AG10803 (cell line): ENCODE results near the gene DTD1.

Experiments used
- DNase-seq: peaks from one replicate; pipeline ENCODE4 v3.0.0; 2010; ENCODE audit warnings: low read depth
- H3K4me3 ChIP-seq: 2 replicates; pipeline ENCODE4 v1.5.1; 2011; ENCODE audit warnings: mild to moderate bottlenecking, low read length, control low read depth
- CTCF ChIP-seq: conservative IDR thresholded peaks from 2 replicates; pipeline ENCODE4 v1.5.1; 2011; ENCODE audit warnings: mild to moderate bottlenecking, low read length, control low read depth, inconsistent platforms

DTD1 gene

GRCh38 chr20:18683839-18684238 lies 96.0 kb downstream of the DTD1 start:
- no peak overlapping the region for H3K4me3 ChIP-seq
- no peak for DNase-seq
- TF ChIP-seq CTCF = no peak

- H3K4me3 ChIP-seq = no peak overlapping the region
- no peak for DNase-seq
- TF ChIP-seq CTCF = no peak
Observed at GRCh38 chr20:18684775-18685174, 96.9 kb downstream of the DTD1 start.

- TF ChIP-seq CTCF = no peak
- H3K4me3 ChIP-seq = no peak overlapping the region
- no peak for DNase-seq
Observed at GRCh38 chr20:18685406-18685805, 97.6 kb downstream of the DTD1 start.

- no peak for DNase-seq
- H3K4me3 ChIP-seq = no peak overlapping the region
- no peak for TF ChIP-seq CTCF
Observed at GRCh38 chr20:18686696-18687095, 98.8 kb downstream of the DTD1 start.

- DNase-seq = no peak
- no peak overlapping the region for H3K4me3 ChIP-seq
- no peak for TF ChIP-seq CTCF
Observed at GRCh38 chr20:18688676-18689075, 100.8 kb downstream of the DTD1 start.

GRCh38 chr20:18689557-18689956 lies 101.7 kb downstream of the DTD1 start:
- DNase-seq = no peak
- no peak for TF ChIP-seq CTCF
- no peak overlapping the region for H3K4me3 ChIP-seq

GRCh38 chr20:18692447-18692846 lies 104.6 kb downstream of the DTD1 start:
- no peak for TF ChIP-seq CTCF
- H3K4me3 ChIP-seq = no peak overlapping the region
- peak; percentile 7 for DNase-seq
